Cardiac muscle cell (in vitro differentiated cells and primary cell): ENCODE measurements around the gene LRRC75B. TPM values are rescaled to one million over a fixed set of nuclear protein-coding genes. Genes with fewer than 3 reads are reported as not detected.

Source experiments
- DNase-seq, 2 donors: peaks; one replicate each; pipeline versions ENCODE4 v3.0.0 to v3.0.0-alpha.2; 2010 to 2017; ENCODE audit warnings: low read depth in 1 of 2, low spot score in 1 of 2
- H3K27ac ChIP-seq: fragments of 200-600 bp; sonication (generic); 2 replicates; pipeline ENCODE4 v1.5.1; 2016
- H3K27me3 ChIP-seq: fragments of 200-600 bp; sonication (generic); 2 replicates; pipeline ENCODE4 v1.6.0; 2016; ENCODE audit warnings: control low read depth
- H3K36me3 ChIP-seq: fragments of 200-600 bp; sonication (generic); 2 replicates; pipeline ENCODE4 v1.5.1; 2016; ENCODE audit warnings: control low read depth
- H3K4me1 ChIP-seq: fragments of 200-600 bp; sonication (generic); 2 replicates; pipeline ENCODE4 v1.8.1; 2017; ENCODE audit warnings: low read depth, mild to moderate bottlenecking, mixed run types
- H3K4me3 ChIP-seq: fragments of 200-600 bp; sonication (generic); 2 replicates; pipeline ENCODE4 v1.5.1; 2016; ENCODE audit warnings: mild to moderate bottlenecking
- H3K9me3 ChIP-seq: fragments of 200-600 bp; sonication (generic); 2 replicates; pipeline ENCODE4 v1.5.1; 2017; ENCODE audit warnings: low read depth, mild to moderate bottlenecking, control low read depth
- polyA plus RNA-seq: library from polyadenylated mRNA; unstranded; fragments of >200 nt; fragmentation: Nextera tagmentation; extraction: Ambion mirVana; gene quantifications from 2 replicates; pipeline ENCODE4 v1.2.1, GENCODE V29; 2016
- total RNA-seq: library from RNA; depleted of rRNA; stranded (reverse); fragments of >200 nt; gene quantifications from 2 replicates; pipeline ENCODE4 v1.2.3, GENCODE V29; 2016
- TF ChIP-seq, protein P1 (sequence below): IDR thresholded peaks from 2 replicates; pipeline ENCODE4 v1.5.1; 2012; ENCODE audit warnings: low read depth, mild to moderate bottlenecking, low read length

Gene LRRC75B
- total and polyA plus RNA-seq, 2 experiments from 2014 or later = 42.4 to 48.4 TPM

DNA sequence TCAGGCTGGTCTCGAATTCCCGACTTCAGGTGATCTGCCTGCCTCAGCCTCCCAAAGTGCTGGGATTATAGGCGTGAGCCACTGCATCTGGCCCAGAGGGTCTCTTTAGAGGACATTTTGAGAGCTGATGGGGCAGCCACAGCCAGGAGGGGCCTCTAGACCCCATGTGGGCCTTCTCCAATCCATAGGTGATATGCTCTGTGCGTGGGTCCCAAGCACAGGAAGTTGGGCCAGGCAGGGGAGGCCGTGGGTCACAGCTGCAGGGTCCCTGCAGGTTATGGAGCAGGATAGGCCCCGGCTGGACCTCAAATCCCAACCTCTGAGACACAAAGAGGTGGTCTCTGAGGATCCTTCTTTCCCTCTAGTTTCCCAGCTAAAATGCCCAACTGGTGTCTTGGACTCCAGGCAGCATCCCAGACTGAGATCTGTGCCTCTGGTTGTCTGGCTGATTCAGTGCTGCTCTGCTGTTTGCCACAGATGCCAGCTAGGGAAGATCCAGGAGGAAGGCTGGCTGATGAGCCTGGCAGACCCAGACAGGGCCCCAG is 1.5 kb downstream of the LRRC75B start:
- no peak overlapping the region for H3K27ac ChIP-seq
- DNase-seq = no peak
- H3K4me1 ChIP-seq = no peaks in the 10 kb centered on the region
- no peaks in the 10 kb centered on the region for H3K9me3 ChIP-seq
- H3K36me3 ChIP-seq = peaks cover 5% of the 10 kb centered on the region
- no peaks in the 10 kb centered on the region for H3K27me3 ChIP-seq
- no peak overlapping the region for H3K4me3 ChIP-seq
- TF ChIP-seq, protein P1, sequence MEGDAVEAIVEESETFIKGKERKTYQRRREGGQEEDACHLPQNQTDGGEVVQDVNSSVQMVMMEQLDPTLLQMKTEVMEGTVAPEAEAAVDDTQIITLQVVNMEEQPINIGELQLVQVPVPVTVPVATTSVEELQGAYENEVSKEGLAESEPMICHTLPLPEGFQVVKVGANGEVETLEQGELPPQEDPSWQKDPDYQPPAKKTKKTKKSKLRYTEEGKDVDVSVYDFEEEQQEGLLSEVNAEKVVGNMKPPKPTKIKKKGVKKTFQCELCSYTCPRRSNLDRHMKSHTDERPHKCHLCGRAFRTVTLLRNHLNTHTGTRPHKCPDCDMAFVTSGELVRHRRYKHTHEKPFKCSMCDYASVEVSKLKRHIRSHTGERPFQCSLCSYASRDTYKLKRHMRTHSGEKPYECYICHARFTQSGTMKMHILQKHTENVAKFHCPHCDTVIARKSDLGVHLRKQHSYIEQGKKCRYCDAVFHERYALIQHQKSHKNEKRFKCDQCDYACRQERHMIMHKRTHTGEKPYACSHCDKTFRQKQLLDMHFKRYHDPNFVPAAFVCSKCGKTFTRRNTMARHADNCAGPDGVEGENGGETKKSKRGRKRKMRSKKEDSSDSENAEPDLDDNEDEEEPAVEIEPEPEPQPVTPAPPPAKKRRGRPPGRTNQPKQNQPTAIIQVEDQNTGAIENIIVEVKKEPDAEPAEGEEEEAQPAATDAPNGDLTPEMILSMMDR = no peak

DNA sequence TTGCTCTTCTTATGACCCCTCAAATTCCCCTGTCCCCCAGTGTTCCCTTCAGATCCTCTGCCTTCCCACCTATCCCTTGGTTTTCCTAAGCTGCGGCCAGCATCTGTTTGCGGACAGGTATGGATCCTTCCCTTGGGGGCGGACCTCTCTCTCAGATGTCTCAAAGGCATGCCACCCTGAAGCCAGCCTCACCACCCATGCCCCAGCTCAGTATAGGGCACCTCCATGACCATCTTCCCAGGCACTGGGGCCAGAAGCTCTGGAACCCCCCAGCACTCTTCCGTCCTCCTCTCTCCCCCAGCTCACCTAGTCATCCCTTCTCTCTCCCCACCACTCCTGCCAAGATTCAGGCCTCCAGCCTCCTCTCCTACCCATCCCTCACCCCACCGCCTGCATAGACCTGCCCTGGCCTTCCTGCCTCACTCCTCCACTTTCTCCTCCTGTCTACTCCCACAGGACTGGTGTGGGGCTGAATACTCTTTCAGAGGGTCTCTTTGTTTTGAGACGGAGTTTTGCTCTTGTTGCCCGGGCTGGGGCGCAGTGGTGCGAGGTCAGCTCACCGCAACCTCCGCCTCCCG is 2.2 kb downstream of the LRRC75B start:
- no peak for DNase-seq
- Histone ChIP-seq H3K27me3 (no peaks in the 10 kb centered on the region), H3K27ac (no peak overlapping the region), H3K9me3 (no peaks in the 10 kb centered on the region), H3K4me3 (no peak overlapping the region), H3K36me3 (peaks cover 10% of the 10 kb centered on the region), H3K4me1 (no peaks in the 10 kb centered on the region)
- TF ChIP-seq, protein P1 = no peak

DNA sequence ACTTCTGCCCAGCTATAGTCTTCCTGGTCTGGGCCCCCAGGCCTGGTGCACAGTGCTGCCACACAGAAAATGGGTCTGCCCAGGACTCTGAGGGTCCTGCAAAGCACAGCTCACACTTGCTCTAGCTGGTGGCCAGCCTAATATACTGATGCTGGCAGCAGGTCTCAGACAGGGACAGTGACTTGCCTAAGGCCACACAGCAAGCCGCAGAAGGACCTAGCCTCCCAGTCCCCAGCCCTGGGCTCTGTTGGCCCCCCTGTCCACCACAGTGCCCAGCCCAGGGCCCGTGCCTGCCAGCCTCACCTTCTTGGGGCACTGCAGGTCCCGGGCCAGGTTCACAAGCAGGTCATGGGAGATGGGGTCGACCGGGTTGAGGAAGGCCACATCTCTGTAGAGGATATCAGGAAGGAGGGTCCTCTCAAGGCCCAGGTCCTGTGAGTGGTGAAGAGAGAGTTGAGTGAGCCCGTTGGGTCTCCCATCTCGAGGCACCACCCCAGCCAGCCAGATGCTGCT is 3.3 kb downstream of the LRRC75B start:
- Histone ChIP-seq H3K27ac (no peak overlapping the region), H3K4me3 (no peak overlapping the region), H3K9me3 (no peaks in the 10 kb centered on the region), H3K27me3 (no peaks in the 10 kb centered on the region), H3K4me1 (peaks cover under 1% of the 10 kb centered on the region), H3K36me3 (peaks cover 11% of the 10 kb centered on the region)
- TF ChIP-seq, protein P1 = no peak
- DNase-seq = no peak

DNA sequence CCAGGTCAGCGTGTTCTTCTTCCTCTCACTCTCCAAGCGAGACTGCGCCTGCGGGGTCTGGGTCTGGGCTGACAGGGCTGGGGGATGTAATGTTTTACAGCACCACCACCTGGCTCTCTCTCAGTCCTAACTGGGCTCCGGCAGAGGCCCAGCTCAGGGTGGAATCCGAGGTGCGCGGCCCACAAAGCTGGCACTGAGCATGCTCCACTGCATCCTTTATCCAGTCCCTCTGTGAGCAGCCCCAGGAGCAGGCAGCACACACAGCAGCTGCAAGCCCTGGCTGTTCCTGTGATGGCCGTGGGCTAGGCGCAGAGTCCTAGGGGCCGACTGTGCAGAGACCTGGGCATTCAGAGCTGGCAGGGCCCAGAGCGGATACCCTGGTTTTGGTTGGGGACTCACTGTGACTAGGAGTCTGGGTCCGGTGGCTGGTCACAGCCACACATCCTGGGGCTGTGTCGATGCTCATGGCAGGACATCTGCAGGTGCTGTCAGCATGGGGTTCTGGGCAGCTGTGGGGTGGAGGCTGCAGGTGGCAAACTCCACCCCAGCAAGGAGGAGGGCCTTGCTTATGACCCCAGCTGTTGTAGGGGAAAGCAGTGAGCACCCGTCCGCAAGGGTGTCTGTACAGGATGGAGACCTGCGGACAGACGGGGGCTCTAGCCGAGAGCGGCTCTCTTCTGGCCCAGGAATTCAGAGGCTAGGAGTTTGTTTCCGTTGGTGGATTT is 4.0 kb downstream of the LRRC75B start:
- Histone ChIP-seq H3K4me3 (no peak overlapping the region), H3K9me3 (no peaks in the 10 kb centered on the region), H3K27me3 (no peaks in the 10 kb centered on the region), H3K27ac (no peak overlapping the region), H3K36me3 (peaks cover 11% of the 10 kb centered on the region), H3K4me1 (peaks cover 7% of the 10 kb centered on the region)
- TF ChIP-seq, protein P1 = no peak
- no peak for DNase-seq

DNA sequence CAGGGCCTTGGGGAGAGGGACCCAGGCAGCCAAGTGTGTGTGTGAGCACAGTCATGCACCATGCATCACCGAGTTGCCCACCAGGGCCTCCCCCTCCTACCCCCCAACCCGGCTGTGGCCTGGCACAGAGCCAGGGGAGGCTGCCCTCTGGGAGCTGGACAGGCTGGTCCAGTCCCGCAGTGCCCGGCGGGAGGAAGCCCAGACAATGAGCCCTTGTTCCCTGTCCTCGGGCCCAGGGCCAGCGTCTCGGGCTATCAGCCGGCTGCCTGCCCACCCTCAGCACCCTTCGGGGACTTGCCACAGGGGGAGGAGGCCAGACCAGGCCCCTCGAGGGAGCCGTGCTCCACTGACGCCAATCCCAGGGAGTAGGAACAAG is 4.5 kb downstream of the LRRC75B start:
- peaks cover 11% of the 10 kb centered on the region for H3K4me1 ChIP-seq
- H3K27me3 ChIP-seq = no peaks in the 10 kb centered on the region
- no peaks in the 10 kb centered on the region for H3K9me3 ChIP-seq
- peaks cover 11% of the 10 kb centered on the region for H3K36me3 ChIP-seq
- TF ChIP-seq, protein P1 = no peak
- peak in 1 of 2 donors; percentile 52 for DNase-seq
- no peak overlapping the region for H3K4me3 ChIP-seq
- no peak overlapping the region for H3K27ac ChIP-seq
